Osteoblast (primary cell): ENCODE measurements around the gene AGAP3. TPM values are rescaled to one million over a fixed set of nuclear protein-coding genes. Genes with fewer than 3 reads are reported as not detected.
A peak's percentile ranks its signal among the peaks of the same experiment; 100 is the strongest.

Experiments used
- DNase-seq: peaks from one replicate; pipeline ENCODE4 v3.0.0; 2011; ENCODE audit warnings: low spot score, mixed read lengths; ENCODE audit not compliant: insufficient read length; ENCODE audit errors: missing footprints
- H2AFZ ChIP-seq: 2 replicates; pipeline ENCODE4 v1.6.0; 2011; ENCODE audit warnings: mild to moderate bottlenecking, low read length
- H3K27ac ChIP-seq: 2 replicates; pipeline ENCODE4 v1.5.1; 2011; ENCODE audit warnings: mild to moderate bottlenecking, low read depth, low read length, moderate library complexity
- H3K27me3 ChIP-seq: 2 replicates; pipeline ENCODE4 v1.6.0; 2012; ENCODE audit warnings: mild to moderate bottlenecking, control low read depth, inconsistent platforms, low read length, moderate library complexity; ENCODE audit not compliant: insufficient read depth
- H3K36me3 ChIP-seq: 2 replicates; pipeline ENCODE4 v1.5.1; 2011; ENCODE audit warnings: mild to moderate bottlenecking, low read length, control low read depth, moderate library complexity; ENCODE audit not compliant: insufficient read depth
- H3K4me1 ChIP-seq: 2 replicates; pipeline ENCODE4 v1.5.1; 2011; ENCODE audit warnings: mild to moderate bottlenecking, low read length, control low read depth, moderate library complexity; ENCODE audit not compliant: insufficient read depth
- H3K4me2 ChIP-seq: 2 replicates; pipeline ENCODE4 v1.6.0; 2011; ENCODE audit warnings: mild to moderate bottlenecking, low read length; ENCODE audit not compliant: insufficient read depth
- H3K4me3 ChIP-seq: fragments of 200-600 bp; sonication (generic); 3 replicates; pipeline ENCODE4 v1.5.1; 2012; ENCODE audit warnings: mild to moderate bottlenecking, low read length, inconsistent platforms; ENCODE audit not compliant: insufficient read depth
- H3K79me2 ChIP-seq: 2 replicates; pipeline ENCODE4 v1.6.0; 2012; ENCODE audit warnings: mild to moderate bottlenecking, low read length, control low read depth, inconsistent platforms; ENCODE audit not compliant: insufficient read depth
- H3K9me3 ChIP-seq: 2 replicates; pipeline ENCODE4 v1.5.1; 2011; ENCODE audit warnings: low read depth, low read length, control low read depth
- H4K20me1 ChIP-seq: 2 replicates; pipeline ENCODE4 v1.6.0; 2012; ENCODE audit warnings: mild to moderate bottlenecking, low read length, control low read depth; ENCODE audit not compliant: insufficient read depth
- CTCF ChIP-seq: IDR thresholded peaks from 2 replicates; pipeline ENCODE4 v1.5.1; 2011; ENCODE audit warnings: mild to moderate bottlenecking, low read depth, low read length, moderate library complexity; ENCODE audit errors: extremely low read depth
- total RNA-seq: library from RNA; depleted of rRNA; stranded (reverse); fragments of >200 nt; gene quantifications from 2 replicates; pipeline ENCODE4 v1.2.3, GENCODE V29; 2012

AGAP3 gene
- total RNA-seq, 1 donor = 39.8 TPM

GRCh38 chr7:151167197-151167961, 81.1 kb downstream of the AGAP3 start, which contains the start of gene GBX1:
TSS of gene GBX1 (minus strand) at chr7:151167694. CDS start at chr7:151167548, 146 bp downstream.
- H4K20me1 ChIP-seq = no peaks in the 10 kb centered on the region
- no peak within 1 kb of the TSS for H2AFZ ChIP-seq
- peaks cover 2% of the 10 kb centered on the region for H3K4me1 ChIP-seq
- H3K27ac ChIP-seq = no peak within 1 kb of the TSS
- peak within 1 kb of the TSS; percentile 6 for H3K4me2 ChIP-seq
- H3K79me2 ChIP-seq = no peaks in the 10 kb centered on the region
- TF ChIP-seq CTCF = no peak
- peak within 1 kb of the TSS; percentile 42 for H3K4me3 ChIP-seq
- H3K27me3 ChIP-seq = peaks cover 90% of the 10 kb centered on the region
- no peak for DNase-seq
- H3K9me3 ChIP-seq = no peaks in the 10 kb centered on the region
- no peaks in the 10 kb centered on the region for H3K36me3 ChIP-seq

- peak; percentile 94 for DNase-seq
- H3K4me2 ChIP-seq = no peak overlapping the region
These were observed 81.9 kb downstream of the AGAP3 start for GRCh38 chr7:151168003-151168786.

GRCh38 chr7:151168787-151169162, 82.5 kb downstream of the AGAP3 start:
- H3K36me3 ChIP-seq = no peaks in the 10 kb centered on the region
- no peak overlapping the region for H2AFZ ChIP-seq
- no peak for DNase-seq
- no peak for TF ChIP-seq CTCF
- no peak overlapping the region for H3K4me2 ChIP-seq
- no peaks in the 10 kb centered on the region for H3K79me2 ChIP-seq
- H3K9me3 ChIP-seq = no peaks in the 10 kb centered on the region
- H3K27me3 ChIP-seq = peaks cover 88% of the 10 kb centered on the region
- H4K20me1 ChIP-seq = no peaks in the 10 kb centered on the region
- no peak overlapping the region for H3K4me3 ChIP-seq
- peaks cover 2% of the 10 kb centered on the region for H3K4me1 ChIP-seq
- H3K27ac ChIP-seq = no peak overlapping the region

More at GRCh38 chr7:151168003-151168786, 81.9 kb downstream of the AGAP3 start:
- Histone ChIP-seq H4K20me1 (no peaks in the 10 kb centered on the region), H3K4me1 (peaks cover 2% of the 10 kb centered on the region), H2AFZ (no peak overlapping the region), H3K27ac (no peak overlapping the region), H3K27me3 (peaks cover 91% of the 10 kb centered on the region), H3K79me2 (no peaks in the 10 kb centered on the region), H3K9me3 (no peaks in the 10 kb centered on the region), H3K4me3 (peak overlapping the region; percentile 16), H3K36me3 (no peaks in the 10 kb centered on the region)
- peak; percentile 33 for TF ChIP-seq CTCF
